HEK293 (cell line): ENCODE measurements around the gene SFMBT2.

Source experiments
- GLI2 ChIP-seq: fragments of 450-650 bp; formaldehyde crosslinking; IDR thresholded peaks from 2 replicates; pipeline ENCODE4; 2017; ENCODE audit warnings: missing biosample characterization, missing genetic modification characterization, low read depth, borderline replicate concordance
- HIC1 ChIP-seq: fragments of 450-650 bp; formaldehyde crosslinking; IDR thresholded peaks from 2 replicates; pipeline ENCODE4 v1.5.1; 2016; ENCODE audit warnings: missing biosample characterization, missing genetic modification characterization
- KLF8 ChIP-seq: fragments of 450-650 bp; formaldehyde crosslinking; IDR thresholded peaks from 2 replicates; pipeline ENCODE4 v1.5.1; 2016; ENCODE audit warnings: missing biosample characterization, missing genetic modification characterization
- PRDM10 ChIP-seq: fragments of 450-650 bp; formaldehyde crosslinking; IDR thresholded peaks from 2 replicates; pipeline ENCODE4 v1.5.1; 2016; ENCODE audit warnings: missing biosample characterization, missing genetic modification characterization
- PRDM2 ChIP-seq: fragments of 450-650 bp; formaldehyde crosslinking; IDR thresholded peaks from 2 replicates; pipeline ENCODE4 v1.5.1; 2016; ENCODE audit warnings: missing biosample characterization, missing genetic modification characterization, borderline replicate concordance
- SALL2 ChIP-seq: fragments of 450-650 bp; formaldehyde crosslinking; IDR thresholded peaks from 2 replicates; pipeline ENCODE4 v1.5.0; 2017; ENCODE audit warnings: missing biosample characterization, mild to moderate bottlenecking, missing genetic modification characterization, borderline replicate concordance
- SCRT2 ChIP-seq: fragments of 450-650 bp; formaldehyde crosslinking; IDR thresholded peaks from 2 replicates; pipeline ENCODE4 v1.5.1; 2016; ENCODE audit warnings: missing biosample characterization, missing genetic modification characterization
- ZNF140 ChIP-seq: fragments of 450-650 bp; formaldehyde crosslinking; IDR thresholded peaks from 2 replicates; pipeline ENCODE4 v1.5.1; 2016; ENCODE audit warnings: missing biosample characterization, missing genetic modification characterization
- ZNF175 ChIP-seq: fragments of 450-650 bp; formaldehyde crosslinking; IDR thresholded peaks from 2 replicates; pipeline ENCODE4 v1.5.1; 2016; ENCODE audit warnings: missing biosample characterization, missing genetic modification characterization
- ZNF19 ChIP-seq: fragments of 450-650 bp; formaldehyde crosslinking; IDR thresholded peaks from 2 replicates; pipeline ENCODE4; 2016; ENCODE audit warnings: missing biosample characterization, missing genetic modification characterization, low read depth
- ZNF2 ChIP-seq: fragments of 450-650 bp; formaldehyde crosslinking; IDR thresholded peaks from 2 replicates; pipeline ENCODE4 v1.5.1; 2016; ENCODE audit warnings: missing biosample characterization, missing genetic modification characterization
- ZNF23 ChIP-seq: fragments of 450-650 bp; formaldehyde crosslinking; IDR thresholded peaks from 2 replicates; pipeline ENCODE4 v1.5.1; 2016; ENCODE audit warnings: missing biosample characterization, missing genetic modification characterization, borderline replicate concordance
- ZNF335 ChIP-seq: fragments of 450-650 bp; formaldehyde crosslinking; conservative IDR thresholded peaks from 2 replicates; pipeline ENCODE4 v1.5.1; 2016; ENCODE audit warnings: missing biosample characterization, missing genetic modification characterization
- ZNF426 ChIP-seq: fragments of 450-650 bp; formaldehyde crosslinking; IDR thresholded peaks from 2 replicates; pipeline ENCODE4 v1.5.1; 2017; ENCODE audit warnings: missing biosample characterization, missing genetic modification characterization, mild to moderate bottlenecking, inconsistent platforms, moderate library complexity
- ZNF544 ChIP-seq: fragments of 450-650 bp; formaldehyde crosslinking; IDR thresholded peaks from 2 replicates; pipeline ENCODE4 v1.5.0; 2017; ENCODE audit warnings: missing biosample characterization, missing genetic modification characterization
- ZNF561 ChIP-seq: fragments of 450-650 bp; IDR thresholded peaks from 2 replicates; pipeline ENCODE4 v1.5.1; 2018; ENCODE audit warnings: missing biosample characterization, missing genetic modification characterization, borderline replicate concordance
- ZNF596 ChIP-seq: fragments of 450-650 bp; IDR thresholded peaks from 2 replicates; pipeline ENCODE4 v1.5.0; 2018; ENCODE audit warnings: missing biosample characterization, mild to moderate bottlenecking, missing genetic modification characterization, moderate library complexity
- ZNF626 ChIP-seq: fragments of 450-650 bp; sonication (Bioruptor Pico); formaldehyde crosslinking; IDR thresholded peaks from 2 replicates; pipeline ENCODE4 v1.5.1; 2018; ENCODE audit warnings: missing biosample characterization, missing genetic modification characterization, inconsistent platforms
- ZNF639 ChIP-seq: fragments of 450-650 bp; formaldehyde crosslinking; IDR thresholded peaks from 2 replicates; pipeline ENCODE4 v1.5.1; 2016; ENCODE audit warnings: missing biosample characterization, missing genetic modification characterization
- ZNF701 ChIP-seq: fragments of 450-650 bp; formaldehyde crosslinking; IDR thresholded peaks from 2 replicates; pipeline ENCODE4 v1.5.1; 2016; ENCODE audit warnings: missing biosample characterization, missing genetic modification characterization
- ZNF747 ChIP-seq: fragments of 450-650 bp; formaldehyde crosslinking; IDR thresholded peaks from 2 replicates; pipeline ENCODE4 v1.5.1; 2016; ENCODE audit warnings: missing biosample characterization, missing genetic modification characterization
- ZNF76 ChIP-seq: fragments of 450-650 bp; formaldehyde crosslinking; IDR thresholded peaks from 2 replicates; pipeline ENCODE4; 2016; ENCODE audit warnings: low read depth, missing biosample characterization, missing genetic modification characterization, borderline replicate concordance
- ZNF792 ChIP-seq: fragments of 450-650 bp; formaldehyde crosslinking; IDR thresholded peaks from 2 replicates; pipeline ENCODE4 v1.5.1; 2016; ENCODE audit warnings: missing biosample characterization, missing genetic modification characterization
- ZSCAN30 ChIP-seq: fragments of 450-650 bp; IDR thresholded peaks from 2 replicates; pipeline ENCODE4 v1.5.1; 2018; ENCODE audit warnings: missing biosample characterization, mild to moderate bottlenecking, missing genetic modification characterization, moderate library complexity

The SFMBT2 gene

GRCh38 chr10:7432884-7433726, 22.3 kb upstream of the SFMBT2 start (continued):
- TF ChIP-seq PRDM2 (tag by site-specific recombination) (no peak), ZNF626 (tag by site-specific recombination) (0 out of 2 replicates have a peak, but pooled peaks have one; percentile 14), ZNF561 (tag by site-specific recombination) (peak; percentile 70), GLI2 (tag by site-specific recombination) (peak; percentile 97), ZNF596 (peak; percentile 93), ZNF792 (tag by site-specific recombination) (no peak), ZNF76 (tag by site-specific recombination) (peak; percentile 55), ZNF2 (peak; percentile 84; the same call in 1 of the 2 replicates), ZNF140 (no peak), ZNF426 (tag by site-specific recombination) (no peak), ZNF544 (tag by site-specific recombination) (no peak), PRDM10 (tag by site-specific recombination) (no peak), ZNF747 (no peak), ZNF19 (tag by site-specific recombination) (no peak), ZNF335 (tag by site-specific recombination) (peak; percentile 72), ZNF701 (tag by site-specific recombination) (no peak), KLF8 (tag by site-specific recombination) (peak; percentile 69), ZNF23 (no peak), HIC1 (tag by site-specific recombination) (peak; percentile 84), ZNF639 (tag by site-specific recombination) (peak; percentile 83), ZNF175 (tag by site-specific recombination) (no peak), SCRT2 (0 out of 2 replicates have a peak, but pooled peaks have one; percentile 9), SALL2 (tag by site-specific recombination) (no peak), ZSCAN30 (tag by site-specific recombination) (peak; percentile 90)
